Testis (tissue), 3 donors: ENCODE measurements around the gene PRDM2. TPM values are rescaled to one million over a fixed set of nuclear protein-coding genes. Genes with fewer than 3 reads are reported as not detected.
"Not testable (repeated sequence)": the region's sequence is repeated elsewhere in the genome, so short reads cannot be mapped to it uniquely, and the experiment has no call there.

Experiments used
- DNase-seq: peaks from one replicate; pipeline ENCODE4 v3.0.0-alpha.2; 2019
- H3K27ac ChIP-seq, 2 donors: fragments of 200-600 bp; sonication (generic); one replicate each; pipeline ENCODE4 v1.5.1; 2019
- H3K27me3 ChIP-seq: fragments of 200-600 bp; sonication (generic); one replicate; pipeline ENCODE4 v1.5.1; 2019
- H3K36me3 ChIP-seq: fragments of 200-600 bp; sonication (generic); one replicate; pipeline ENCODE4 v1.5.1; 2017; ENCODE audit warnings: low read depth; ENCODE audit errors: missing control alignments
- H3K4me1 ChIP-seq: fragments of 200-600 bp; sonication (generic); one replicate; pipeline ENCODE4 v1.5.1; 2019
- H3K4me3 ChIP-seq, 2 donors: fragments of 200-600 bp; sonication (generic); one replicate each; pipeline ENCODE4 v1.5.1; 2017 to 2019
- H3K9me3 ChIP-seq: fragments of 200-600 bp; sonication (generic); one replicate; pipeline ENCODE4 v1.5.1; 2017
- POLR2A ChIP-seq: fragments of 450-650 bp; IDR thresholded peaks from one replicate; pipeline ENCODE4 v1.6.1; 2017; ENCODE audit warnings: antibody characterized with exemption, mild to moderate bottlenecking, moderate library complexity
- WGBS, 2 donors: methylation state at CpG; one replicate each; pipeline ENCODE4 v1.1.5; 2018; 5-methylcytosine and 5-hydroxymethylcytosine counted together
- intact Hi-C: fragments of 100-400 bp; cut with DNase I; formaldehyde crosslinking; loops from one replicate; pipeline ENCODE4 v1.15.1; 2023; ENCODE audit warnings: low total_unique reads
- polyA plus RNA-seq: library from polyadenylated mRNA; stranded (reverse); fragments of 350-450 nt; fragmentation: Illumina TruSeq; extraction: RNeasy Lipid Tissue Mini Kit (QIAGEN cat#74804); gene quantifications from one replicate; pipeline ENCODE4 v1.2.3, GENCODE V29; 2014; ENCODE audit warnings: low read depth, low replicate concordance; ENCODE audit not compliant: insufficient read depth
- total RNA-seq, 2 donors: library from RNA; depleted of rRNA; stranded (reverse); fragments of >200 nt; gene quantifications; one replicate each; pipeline ENCODE4 v1.2.3, GENCODE V29; 2016
- TF ChIP-seq, protein P1 (sequence below), 3 experiments: fragments of 450-650 bp in 2 of 3; fragments of 200-600 bp in 1 of 3; sonication (generic) in 1 of 3; IDR thresholded peaks; one replicate each; pipeline ENCODE4 v1.5.1; 2016 to 2019; ENCODE audit warnings: antibody characterized with exemption in 3 of 3, mild to moderate bottlenecking in 2 of 3, moderate library complexity in 1 of 3

The PRDM2 gene
- total and polyA plus RNA-seq, 3 donors from 2014 or later: 43.5 to 75.1 (median 55.5) TPM

DNA sequence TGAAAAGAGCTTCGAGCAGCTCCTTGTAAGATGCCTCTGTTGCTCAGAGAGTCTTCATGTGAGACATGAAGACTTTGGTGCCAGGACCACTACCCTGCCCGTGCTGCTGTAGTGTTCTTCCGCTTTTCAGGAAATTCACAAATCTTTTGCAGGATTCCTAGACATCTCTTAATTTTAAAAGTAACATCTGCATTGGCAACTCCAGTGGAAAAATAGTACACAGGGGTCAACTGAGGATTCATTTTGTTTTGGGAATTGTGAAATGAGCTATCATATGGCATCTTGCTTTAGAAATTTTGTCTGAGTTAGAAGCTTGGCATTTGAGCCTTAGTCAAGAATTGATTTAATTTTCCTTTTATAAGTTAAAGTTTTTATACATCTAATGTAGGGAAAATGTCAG, 7.2 kb downstream of the PRDM2 start:
- WGBS, 2 donors: 59 to 69% methylated on average over 3 of the region's 3 CpGs

GRCh38 chr1:13708380-13708982, 8.5 kb downstream of the PRDM2 start:
- H3K36me3 ChIP-seq: no peaks in the 10 kb centered on the region
- TF ChIP-seq, protein P1, sequence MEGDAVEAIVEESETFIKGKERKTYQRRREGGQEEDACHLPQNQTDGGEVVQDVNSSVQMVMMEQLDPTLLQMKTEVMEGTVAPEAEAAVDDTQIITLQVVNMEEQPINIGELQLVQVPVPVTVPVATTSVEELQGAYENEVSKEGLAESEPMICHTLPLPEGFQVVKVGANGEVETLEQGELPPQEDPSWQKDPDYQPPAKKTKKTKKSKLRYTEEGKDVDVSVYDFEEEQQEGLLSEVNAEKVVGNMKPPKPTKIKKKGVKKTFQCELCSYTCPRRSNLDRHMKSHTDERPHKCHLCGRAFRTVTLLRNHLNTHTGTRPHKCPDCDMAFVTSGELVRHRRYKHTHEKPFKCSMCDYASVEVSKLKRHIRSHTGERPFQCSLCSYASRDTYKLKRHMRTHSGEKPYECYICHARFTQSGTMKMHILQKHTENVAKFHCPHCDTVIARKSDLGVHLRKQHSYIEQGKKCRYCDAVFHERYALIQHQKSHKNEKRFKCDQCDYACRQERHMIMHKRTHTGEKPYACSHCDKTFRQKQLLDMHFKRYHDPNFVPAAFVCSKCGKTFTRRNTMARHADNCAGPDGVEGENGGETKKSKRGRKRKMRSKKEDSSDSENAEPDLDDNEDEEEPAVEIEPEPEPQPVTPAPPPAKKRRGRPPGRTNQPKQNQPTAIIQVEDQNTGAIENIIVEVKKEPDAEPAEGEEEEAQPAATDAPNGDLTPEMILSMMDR (IDR thresholded peaks at IDR 0.05): no peak
- TF ChIP-seq POLR2A: no peak
- peak overlapping the region; percentile 26 to 41 for H3K27ac ChIP-seq
- H3K4me3 ChIP-seq: no peak overlapping the region
- 45 to 49% methylated on average over 10 of the region's 10 CpGs for WGBS, 2 donors
- H3K4me1 ChIP-seq: peaks cover 38% of the 10 kb centered on the region
- H3K27me3 ChIP-seq: no peaks in the 10 kb centered on the region
- intact Hi-C loops: no loop called here
- H3K9me3 ChIP-seq: no peaks in the 10 kb centered on the region
- DNase-seq: no peak

More for the DNA sequence above, 7.2 kb downstream of the PRDM2 start:
- no peak for DNase-seq
- H3K27me3 ChIP-seq: no peaks in the 10 kb centered on the region
- peak overlapping the region in 1 of 2 donors; percentile 13 for H3K27ac ChIP-seq
- no peaks in the 10 kb centered on the region for H3K9me3 ChIP-seq
- intact Hi-C loops: no loop called here
- H3K4me3 ChIP-seq: no peak overlapping the region
- H3K4me1 ChIP-seq: peaks cover 38% of the 10 kb centered on the region
- TF ChIP-seq, protein P1 (IDR thresholded peaks at IDR 0.05): no peak
- TF ChIP-seq POLR2A: no peak
- H3K36me3 ChIP-seq: no peaks in the 10 kb centered on the region

DNA sequence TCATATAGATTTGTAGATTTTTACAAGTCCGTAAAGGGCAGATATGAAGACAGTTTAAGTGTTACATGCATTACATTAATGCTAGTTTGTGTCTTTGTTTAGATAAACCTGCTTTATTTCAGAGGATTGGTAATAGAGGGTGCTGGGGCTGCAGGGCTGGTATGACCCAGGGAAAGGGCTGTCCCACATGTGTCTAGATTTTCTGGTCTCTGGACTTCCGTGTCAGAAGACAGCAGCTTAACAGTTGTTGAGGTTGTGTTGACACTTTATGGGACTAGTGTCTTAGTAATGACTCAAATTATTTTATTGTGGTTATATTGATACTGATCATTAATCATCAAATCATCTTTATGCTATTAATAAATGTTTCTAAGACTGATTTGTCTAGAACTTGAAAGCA, 10.1 kb downstream of the PRDM2 start:
- TF ChIP-seq POLR2A: no peak
- TF ChIP-seq, protein P1 (IDR thresholded peaks at IDR 0.05): no peak
- H3K4me1 ChIP-seq: peaks cover 35% of the 10 kb centered on the region
- H3K27ac ChIP-seq: peak overlapping the region; percentile 26
- DNase-seq: no peak
- no peak overlapping the region for H3K4me3 ChIP-seq
- 56 to 66% methylated on average over 2 of the region's 2 CpGs for WGBS, 2 donors
- no peaks in the 10 kb centered on the region for H3K9me3 ChIP-seq
- H3K27me3 ChIP-seq: no peaks in the 10 kb centered on the region
- intact Hi-C loops: no loop called here
- no peaks in the 10 kb centered on the region for H3K36me3 ChIP-seq

DNA sequence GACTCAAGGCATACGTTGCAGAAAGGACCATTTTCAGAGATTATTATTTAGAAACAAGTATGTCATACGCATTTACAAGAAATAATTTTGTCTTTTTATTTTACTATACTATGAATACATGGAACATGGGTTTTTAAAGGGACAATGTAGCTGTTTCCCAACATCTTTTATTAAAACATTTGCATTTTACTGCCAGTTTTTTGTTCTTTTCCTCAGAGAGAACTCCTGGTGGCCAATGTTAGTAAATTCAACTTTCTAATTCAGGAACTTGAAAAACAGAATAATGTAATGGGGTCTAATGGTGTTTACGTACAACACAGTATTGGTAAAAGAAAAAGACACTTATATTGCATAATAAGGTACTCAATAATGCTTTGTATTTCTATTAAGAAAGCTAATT, 14.9 kb downstream of the PRDM2 start:
- Histone ChIP-seq H3K36me3 (no peaks in the 10 kb centered on the region), H3K27me3 (no peaks in the 10 kb centered on the region), H3K4me1 (peaks cover 11% of the 10 kb centered on the region), H3K9me3 (no peaks in the 10 kb centered on the region), H3K4me3 (no peak overlapping the region), H3K27ac (no peak overlapping the region)
- intact Hi-C loops: no loop called here
- DNase-seq: no peak
- no peak for TF ChIP-seq POLR2A
- TF ChIP-seq, protein P1 (IDR thresholded peaks at IDR 0.05): peak; percentile 15 to 50 (median 35)
- WGBS, 2 donors: 76 to 83% methylated on average over 3 of the region's 3 CpGs

- H3K27me3 ChIP-seq, H3K27ac ChIP-seq, H3K4me1 ChIP-seq, H3K4me3 ChIP-seq, intact Hi-C loops, DNase-seq, H3K9me3 ChIP-seq, H3K36me3 ChIP-seq: not testable (repeated sequence)
- 78 to 92% methylated on average over 7 to 8 of the region's 9 CpGs for WGBS, 2 donors
Observed at GRCh38 chr1:13715616-13716287, 15.8 kb downstream of the PRDM2 start.
